ENCODE data around the gene NVL.
"Not testable (repeated sequence)": the region's sequence is repeated elsewhere in the genome, so short reads cannot be mapped to it uniquely, and the experiment has no call there.

NVL gene

GRCh38 chr1:224226849-224227502 is 103.0 kb downstream of the NVL start:
- no peak for DNase-seq

- no peak for DNase-seq
Measured at GRCh38 chr1:224223819-224224714, 105.9 kb downstream of the NVL start.

GRCh38 chr1:224219612-224220059 is 110.3 kb downstream of the NVL start:
- DNase-seq, result no peak

DNA sequence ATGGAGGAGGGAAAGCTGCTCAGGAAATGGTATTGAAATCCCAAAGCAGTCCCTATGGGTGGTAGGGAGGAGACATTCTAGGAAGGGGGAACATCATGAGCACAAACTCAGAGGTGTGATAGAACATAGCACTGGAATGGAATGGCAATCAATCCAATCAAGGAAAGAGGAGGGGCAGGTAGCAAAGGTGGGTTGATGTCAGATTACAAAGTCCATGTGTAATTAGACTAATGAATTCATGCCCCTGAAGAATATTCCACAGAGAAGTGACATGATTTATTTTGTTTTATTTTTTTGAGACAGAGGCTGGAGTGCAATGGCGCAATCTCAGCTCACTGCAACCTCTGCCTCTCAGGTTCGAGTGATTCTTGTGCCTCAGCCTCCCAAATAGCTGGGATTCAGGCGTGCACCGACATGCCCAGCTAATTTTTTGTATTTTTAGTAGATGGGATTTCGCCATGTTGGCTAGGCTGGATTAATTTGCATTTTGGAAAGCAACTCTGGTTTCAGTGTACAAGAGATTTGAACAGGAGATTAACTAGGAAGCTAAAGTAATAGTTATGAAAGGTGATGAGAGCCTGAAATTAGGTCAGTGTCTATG is 110.9 kb downstream of the NVL start:
- DNase-seq, result no peak

- no peak for DNase-seq
Measured at GRCh38 chr1:224217655-224218623, 112.0 kb downstream of the NVL start.

DNA sequence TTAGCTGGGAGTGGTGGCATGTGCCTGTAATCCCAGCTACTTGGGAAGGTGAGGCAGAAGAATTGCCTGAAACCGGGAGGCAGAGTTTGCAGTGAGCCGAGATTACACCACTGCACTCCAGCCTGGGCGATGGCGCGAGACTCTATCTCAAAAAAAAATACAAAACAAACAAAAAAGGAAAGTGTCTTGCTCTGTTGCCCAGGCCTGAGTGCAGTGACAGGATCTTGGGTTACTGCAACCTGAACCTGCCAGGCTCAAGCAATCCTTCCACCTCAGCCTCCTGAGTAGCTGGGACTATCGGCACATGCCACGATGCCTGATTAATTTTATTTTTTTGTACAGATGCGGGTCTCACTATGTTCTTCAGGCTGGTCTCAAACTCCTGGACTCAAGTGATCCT is 113.6 kb downstream of the NVL start:
- no peak for DNase-seq

- DNase-seq, result no peak
Measured at GRCh38 chr1:224213438-224214119, 116.4 kb downstream of the NVL start.

- no peak for DNase-seq
Measured at GRCh38 chr1:224212618-224213061, 117.3 kb downstream of the NVL start.

DNA sequence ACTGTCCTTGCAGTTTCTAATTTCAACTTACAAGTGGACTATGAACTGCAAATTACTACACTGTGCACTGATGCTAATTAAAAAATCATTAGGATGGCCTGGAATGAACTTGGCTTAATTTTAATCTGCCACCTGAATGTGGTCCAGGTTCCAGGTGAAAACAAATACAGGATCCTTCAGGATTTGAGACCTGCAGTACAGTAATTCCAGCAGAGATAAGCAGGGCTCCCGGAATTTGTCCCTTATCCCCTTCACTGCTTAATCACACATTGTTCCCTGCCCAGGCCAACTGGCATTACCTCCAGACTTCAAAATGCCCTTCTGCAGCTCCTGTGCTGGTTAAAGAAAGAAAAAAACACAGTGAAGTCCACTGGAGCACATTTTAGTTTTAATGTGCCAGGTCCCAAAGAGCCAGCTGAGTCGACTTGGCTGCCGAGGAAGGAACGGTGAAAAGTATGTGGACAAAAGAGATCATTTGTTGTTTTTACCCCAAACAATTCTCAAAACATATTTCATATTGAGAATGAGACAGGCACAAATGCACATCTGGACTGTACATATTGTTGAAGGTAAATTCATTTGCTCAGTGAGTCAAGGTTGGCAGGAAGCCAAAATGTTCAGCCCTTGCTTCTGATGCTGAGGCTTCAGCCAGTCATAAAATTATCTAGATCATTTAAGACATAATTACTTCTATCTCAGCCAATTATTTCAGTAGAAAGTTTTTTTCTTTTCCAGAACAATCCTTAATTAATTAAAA is 118.6 kb downstream of the NVL start:
- peak; percentile 80 for DNase-seq

GRCh38 chr1:224205931-224206538 is 123.9 kb downstream of the NVL start:
- not testable (repeated sequence) for DNase-seq

- DNase-seq, result no peak
Measured at GRCh38 chr1:224205438-224205840, 124.5 kb downstream of the NVL start.

DNA sequence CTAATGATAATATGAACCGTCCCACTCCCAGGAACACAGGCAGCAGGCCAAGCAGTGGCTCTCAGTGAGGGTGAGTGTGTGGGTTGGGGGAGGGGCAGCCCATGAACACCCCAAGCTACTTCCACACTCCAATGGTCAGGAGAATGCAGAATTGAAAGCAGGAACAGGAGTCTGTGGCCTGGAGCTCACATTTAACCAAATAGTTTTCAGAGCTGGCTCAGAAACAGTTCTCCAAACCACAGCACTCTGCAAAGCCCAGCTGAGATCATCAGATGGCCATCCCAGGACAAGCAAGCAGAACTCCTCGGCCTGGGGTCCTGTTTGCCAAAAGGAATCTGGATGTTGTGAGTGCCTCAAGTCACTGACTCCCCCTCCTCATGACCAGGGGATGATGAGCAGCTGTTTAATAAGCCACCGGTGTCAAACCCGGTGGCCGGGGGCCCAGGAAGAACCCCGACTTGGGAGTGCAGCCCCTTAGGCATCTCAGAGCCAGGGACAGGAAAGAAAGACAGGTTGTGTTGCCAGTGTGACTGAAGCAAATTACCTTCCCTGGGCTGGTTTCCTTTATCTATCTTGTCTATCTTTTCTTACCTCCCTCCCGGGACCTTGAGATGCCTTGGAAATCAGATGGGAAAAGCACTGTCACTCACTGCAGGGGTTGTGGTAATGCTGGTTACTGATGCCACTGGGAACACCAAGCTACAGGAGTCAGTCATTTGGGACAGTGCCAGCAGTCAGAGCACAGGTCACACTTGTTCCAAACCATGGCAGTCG is 126.5 kb downstream of the NVL start:
- no peak for DNase-seq

DNA sequence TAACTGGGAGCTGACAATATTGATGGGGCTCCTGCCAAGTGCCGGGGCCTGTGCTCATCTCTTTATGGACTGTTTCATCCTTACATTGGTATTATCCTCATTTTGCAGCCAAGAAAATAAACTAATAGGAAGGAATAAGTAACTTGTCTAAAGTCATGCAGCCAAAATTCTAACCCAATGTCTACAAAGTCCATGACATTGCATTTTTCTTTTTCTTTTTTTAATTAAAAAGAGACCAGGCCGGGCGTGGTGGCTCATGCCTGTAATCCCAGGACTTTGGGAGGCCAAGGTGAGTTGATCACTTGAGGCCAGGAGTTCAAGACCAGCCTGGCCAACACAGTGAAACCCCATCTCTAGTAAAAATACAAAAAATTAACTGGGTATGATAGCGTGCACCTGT is 128.1 kb downstream of the NVL start:
- DNase-seq, result no peak

DNA sequence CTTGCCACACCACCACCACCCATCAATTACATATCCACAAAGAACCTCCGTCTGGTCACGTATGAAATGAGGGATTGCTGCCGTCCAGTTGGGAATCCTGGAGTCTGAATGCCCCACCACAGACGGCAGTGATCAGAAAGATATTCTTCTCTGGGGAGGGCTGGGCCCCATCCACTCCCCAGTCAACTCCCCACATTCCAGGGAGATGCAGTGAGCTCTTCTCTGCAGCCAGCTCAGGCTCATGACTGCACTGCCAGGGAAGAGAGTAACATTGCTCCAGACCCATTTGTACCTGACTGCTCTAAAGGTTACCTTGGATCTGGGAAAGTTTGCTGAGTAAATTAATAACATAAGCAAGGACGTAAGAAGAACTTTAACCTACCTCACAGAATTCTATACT is 128.6 kb downstream of the NVL start:
- DNase-seq, result no peak

- no peak for DNase-seq
Measured at GRCh38 chr1:224199679-224200078, 130.3 kb downstream of the NVL start.

DNA sequence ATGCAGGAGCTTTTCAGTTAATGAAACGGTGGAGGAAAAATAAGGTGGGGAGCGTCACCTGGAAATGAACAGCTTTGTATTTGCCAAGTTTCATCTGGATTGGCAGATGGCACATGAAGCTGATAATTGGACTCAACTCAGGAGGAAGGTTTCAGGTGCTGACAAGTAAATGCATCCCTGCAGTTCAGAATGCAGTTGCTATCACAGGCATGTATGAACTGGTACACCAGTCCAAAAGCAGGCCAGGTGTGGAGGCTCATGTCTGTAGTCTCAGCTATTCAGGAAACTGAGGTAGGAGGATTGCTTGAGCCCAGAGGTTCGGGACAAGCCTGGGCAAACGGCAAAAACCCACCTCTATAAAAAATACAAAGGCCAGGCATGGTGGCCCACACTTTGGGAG is 131.4 kb downstream of the NVL start:
- DNase-seq, result no peak

- no peak for DNase-seq
Measured at GRCh38 chr1:224196813-224197600, 133.0 kb downstream of the NVL start.

DNA sequence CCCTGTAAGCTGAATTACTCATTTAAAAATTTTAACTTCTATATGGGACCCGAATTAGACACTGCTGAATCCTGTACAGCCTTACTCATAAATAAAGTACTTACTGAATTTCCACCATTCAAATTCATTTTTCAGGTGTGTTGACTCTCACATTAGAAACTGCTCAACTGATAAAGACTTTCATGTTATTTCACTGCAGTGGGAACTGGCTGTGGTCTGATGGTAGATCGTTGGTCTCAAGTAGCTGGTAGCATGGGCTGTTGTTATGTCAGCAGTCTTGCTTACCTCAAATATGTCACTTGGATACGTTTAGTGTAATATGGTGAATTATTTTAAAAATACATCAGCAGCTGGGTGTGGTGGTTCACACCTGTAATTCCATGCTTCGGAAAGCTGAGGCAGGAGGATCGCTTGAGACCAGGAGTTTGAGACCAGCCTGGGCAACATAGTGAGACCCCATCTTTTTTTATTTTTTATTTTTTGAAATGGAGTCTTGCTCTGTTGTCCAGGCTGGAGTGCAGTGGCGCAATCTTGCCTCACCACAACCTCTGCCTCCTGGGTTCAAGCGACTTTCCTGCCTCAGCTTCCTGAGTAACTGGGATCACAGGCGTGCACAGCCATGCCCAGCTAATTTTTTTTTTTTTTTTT is 136.5 kb downstream of the NVL start:
- no peak for DNase-seq
